Ishikawa (cell line): ENCODE results near the gene POLR2E.

Experiments used
- CEBPB ChIP-seq: IDR thresholded peaks from 2 replicates; pipeline ENCODE4 v1.6.1; 2012
- CREB1 ChIP-seq: IDR thresholded peaks from 2 replicates; pipeline ENCODE4 v1.6.1; 2012; ENCODE audit warnings: low read depth
- EGR1 ChIP-seq: IDR thresholded peaks from 2 replicates; pipeline ENCODE4 v1.6.1; 2012
- EP300 ChIP-seq: IDR thresholded peaks from 2 replicates; pipeline ENCODE4 v1.6.1; 2012; ENCODE audit warnings: borderline replicate concordance
- FOXM1 ChIP-seq: IDR thresholded peaks from 2 replicates; pipeline ENCODE4 v1.6.1; 2012; ENCODE audit warnings: low read depth, borderline replicate concordance
- MAX ChIP-seq: IDR thresholded peaks from 2 replicates; pipeline ENCODE4 v1.6.1; 2012
- RAD21 ChIP-seq: IDR thresholded peaks from 2 replicates; pipeline ENCODE4 v1.6.1; 2012; ENCODE audit warnings: low read depth
- REST ChIP-seq: IDR thresholded peaks from 2 replicates; pipeline ENCODE4 v1.6.1; 2012; ENCODE audit warnings: low read depth, mild to moderate bottlenecking
- TAF1 ChIP-seq: IDR thresholded peaks from 2 replicates; pipeline ENCODE4 v1.6.1; 2012; ENCODE audit warnings: low read depth, mild to moderate bottlenecking
- TCF12 ChIP-seq: IDR thresholded peaks from 2 replicates; pipeline ENCODE4 v1.6.1; 2012; ENCODE audit warnings: low read depth
- TEAD4 ChIP-seq: IDR thresholded peaks from 2 replicates; pipeline ENCODE4 v1.6.1; 2012
- USF1 ChIP-seq: IDR thresholded peaks from 2 replicates; pipeline ENCODE4 v1.6.1; 2012
- YY1 ChIP-seq: IDR thresholded peaks from 2 replicates; pipeline ENCODE4 v1.6.1; 2012; ENCODE audit warnings: low read depth
- ZBTB7A ChIP-seq: IDR thresholded peaks from 2 replicates; pipeline ENCODE4 v1.6.1; 2012; ENCODE audit warnings: low read depth

- TF ChIP-seq YY1 (no peak), CEBPB (no peak), EGR1 (no peak), RAD21 (no peak), MAX (no peak), USF1 (no peak), REST (no peak), TAF1 (no peak), EP300 (no peak), CREB1 (no peak), TEAD4 (no peak), FOXM1 (no peak), TCF12 (no peak), ZBTB7A (no peak)
Measured at GRCh38 chr19:1062387-1063029, 32.7 kb downstream of the POLR2E start.
